Astrocyte (in vitro differentiated cells and primary cell): ENCODE data around the gene LCE2C. TPM values are rescaled to one million over a fixed set of nuclear protein-coding genes. Genes with fewer than 3 reads are reported as not detected.

Experiments used
- DNase-seq: peaks from one replicate; pipeline ENCODE4 v3.0.0-alpha.2; 2010; ENCODE audit warnings: low read depth
- FAIRE-seq: peaks from 2 replicates; lab custom pipeline; 2011; peaks lifted over from hg19 to GRCh38; lab: Jason Lieb, UNC
- H2AFZ ChIP-seq: 2 replicates; pipeline ENCODE4 v1.6.0; 2012; ENCODE audit warnings: low read depth, low read length, inconsistent platforms
- H3K27ac ChIP-seq: 2 replicates; pipeline ENCODE4 v1.5.1; 2011; ENCODE audit warnings: low read depth, low read length, inconsistent platforms
- H3K27me3 ChIP-seq: 2 replicates; pipeline ENCODE4 v1.6.0; 2011; ENCODE audit warnings: low read length, inconsistent platforms; ENCODE audit not compliant: insufficient read depth
- H3K36me3 ChIP-seq: 2 replicates; pipeline ENCODE4 v1.5.1; 2011; ENCODE audit warnings: low read length, inconsistent platforms; ENCODE audit not compliant: insufficient read depth
- H3K4me1 ChIP-seq: 2 replicates; pipeline ENCODE4 v1.5.1; 2011; ENCODE audit warnings: low read length, inconsistent platforms; ENCODE audit not compliant: insufficient read depth
- H3K4me2 ChIP-seq: 2 replicates; pipeline ENCODE4 v1.6.0; 2012; ENCODE audit warnings: low read length, inconsistent platforms
- H3K4me3 ChIP-seq: 2 replicates; pipeline ENCODE4 v1.5.1; 2011; ENCODE audit warnings: low read depth, mild to moderate bottlenecking, low read length, inconsistent platforms; ENCODE audit not compliant: insufficient read depth
- H3K79me2 ChIP-seq: 2 replicates; pipeline ENCODE4 v1.6.0; 2012; ENCODE audit warnings: mild to moderate bottlenecking, low read length, inconsistent platforms; ENCODE audit not compliant: insufficient read depth
- H3K9ac ChIP-seq: 2 replicates; pipeline ENCODE4 v1.6.0; 2012; ENCODE audit warnings: mild to moderate bottlenecking, low read length, inconsistent platforms
- H3K9me3 ChIP-seq: 2 replicates; pipeline ENCODE4 v1.5.1; 2012; ENCODE audit warnings: low read depth, mild to moderate bottlenecking, low read length, inconsistent platforms; ENCODE audit not compliant: insufficient read depth
- H4K20me1 ChIP-seq: 2 replicates; pipeline ENCODE4 v1.6.0; 2012; ENCODE audit warnings: low read length, inconsistent platforms; ENCODE audit not compliant: insufficient read depth
- H3K27ac Mint-ChIP-seq: one replicate; pipeline ENCODE4 v1.8.0; 2021; ENCODE audit warnings: mild to moderate bottlenecking, mixed read lengths; ENCODE audit not compliant: unreplicated experiment
- H3K27me3 Mint-ChIP-seq: one replicate; pipeline ENCODE4 v1.8.0; 2021; ENCODE audit warnings: low read depth, mixed read lengths; ENCODE audit not compliant: unreplicated experiment
- H3K36me3 Mint-ChIP-seq: one replicate; pipeline ENCODE4 v1.8.0; 2021; ENCODE audit warnings: low read depth, mixed read lengths; ENCODE audit not compliant: unreplicated experiment
- H3K4me1 Mint-ChIP-seq: one replicate; pipeline ENCODE4 v1.8.0; 2021; ENCODE audit warnings: low read depth, mixed read lengths; ENCODE audit not compliant: unreplicated experiment
- H3K4me3 Mint-ChIP-seq: one replicate; pipeline ENCODE4 v1.8.0; 2021; ENCODE audit warnings: mild to moderate bottlenecking, moderate library complexity, mixed read lengths; ENCODE audit not compliant: unreplicated experiment
- H3K9me3 Mint-ChIP-seq: one replicate; pipeline ENCODE4 v1.8.0; 2021; ENCODE audit warnings: mild to moderate bottlenecking, mixed read lengths; ENCODE audit not compliant: unreplicated experiment
- EZH2 ChIP-seq: IDR thresholded peaks from 2 replicates; pipeline ENCODE4 v1.6.1; 2012; ENCODE audit warnings: mild to moderate bottlenecking, low read length, inconsistent platforms; ENCODE audit not compliant: insufficient read depth
- total RNA-seq: library from RNA; stranded (reverse); gene quantifications from 2 replicates; pipeline ENCODE4 v1.2.1, GENCODE V29; 2021
- TF ChIP-seq, protein P1 (sequence below): IDR thresholded peaks from 2 replicates; pipeline ENCODE4 v1.5.1; 2011; ENCODE audit warnings: low read depth, mild to moderate bottlenecking, inconsistent platforms, low read length, moderate library complexity; ENCODE audit not compliant: insufficient read depth

The LCE2C gene
- total RNA-seq, 1 donor from 2014 or later = not detected

GRCh38 chr1:152667648-152668047, 7.4 kb upstream of the LCE2C start:
- Histone ChIP-seq H3K27ac (no peak overlapping the region), H2AFZ (no peak overlapping the region), H3K9me3 (no peaks in the 10 kb centered on the region), H3K36me3 (no peaks in the 10 kb centered on the region), H3K4me3 (no peak overlapping the region), H3K79me2 (no peaks in the 10 kb centered on the region), H4K20me1 (no peaks in the 10 kb centered on the region), H3K27me3 (no peaks in the 10 kb centered on the region), H3K4me2 (no peak overlapping the region), H3K4me1 (no peaks in the 10 kb centered on the region), H3K9ac (no peak overlapping the region)
- Mint-ChIP-seq H3K4me1 (no peaks in the 10 kb centered on the region), H3K27me3 (peaks cover 20% of the 10 kb centered on the region), H3K27ac (no peak overlapping the region), H3K4me3 (no peak overlapping the region), H3K36me3 (no peaks in the 10 kb centered on the region), H3K9me3 (peaks cover 2% of the 10 kb centered on the region)
- TF ChIP-seq, protein P1, sequence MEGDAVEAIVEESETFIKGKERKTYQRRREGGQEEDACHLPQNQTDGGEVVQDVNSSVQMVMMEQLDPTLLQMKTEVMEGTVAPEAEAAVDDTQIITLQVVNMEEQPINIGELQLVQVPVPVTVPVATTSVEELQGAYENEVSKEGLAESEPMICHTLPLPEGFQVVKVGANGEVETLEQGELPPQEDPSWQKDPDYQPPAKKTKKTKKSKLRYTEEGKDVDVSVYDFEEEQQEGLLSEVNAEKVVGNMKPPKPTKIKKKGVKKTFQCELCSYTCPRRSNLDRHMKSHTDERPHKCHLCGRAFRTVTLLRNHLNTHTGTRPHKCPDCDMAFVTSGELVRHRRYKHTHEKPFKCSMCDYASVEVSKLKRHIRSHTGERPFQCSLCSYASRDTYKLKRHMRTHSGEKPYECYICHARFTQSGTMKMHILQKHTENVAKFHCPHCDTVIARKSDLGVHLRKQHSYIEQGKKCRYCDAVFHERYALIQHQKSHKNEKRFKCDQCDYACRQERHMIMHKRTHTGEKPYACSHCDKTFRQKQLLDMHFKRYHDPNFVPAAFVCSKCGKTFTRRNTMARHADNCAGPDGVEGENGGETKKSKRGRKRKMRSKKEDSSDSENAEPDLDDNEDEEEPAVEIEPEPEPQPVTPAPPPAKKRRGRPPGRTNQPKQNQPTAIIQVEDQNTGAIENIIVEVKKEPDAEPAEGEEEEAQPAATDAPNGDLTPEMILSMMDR = no peak
- no peak for TF ChIP-seq EZH2
- DNase-seq (no peak), FAIRE-seq (no peak)

- no peaks in the 10 kb centered on the region for H3K27me3 ChIP-seq
- Mint-ChIP-seq H3K4me3 (no peak overlapping the region), H3K27me3 (peaks cover 14% of the 10 kb centered on the region), H3K4me1 (no peaks in the 10 kb centered on the region), H3K36me3 (no peaks in the 10 kb centered on the region), H3K27ac (no peak overlapping the region), H3K9me3 (no peaks in the 10 kb centered on the region)
- DNase-seq (no peak), FAIRE-seq (no peak)
- TF ChIP-seq EZH2 = no peak
- TF ChIP-seq, protein P1 = no peak
- no peaks in the 10 kb centered on the region for H3K9me3 ChIP-seq
- H2AFZ ChIP-seq = no peak overlapping the region
- H3K79me2 ChIP-seq = no peaks in the 10 kb centered on the region
- no peaks in the 10 kb centered on the region for H4K20me1 ChIP-seq
- no peaks in the 10 kb centered on the region for H3K4me1 ChIP-seq
- no peak overlapping the region for H3K4me2 ChIP-seq
- no peaks in the 10 kb centered on the region for H3K36me3 ChIP-seq
- H3K4me3 ChIP-seq = no peak overlapping the region
- no peak overlapping the region for H3K27ac ChIP-seq
- no peak overlapping the region for H3K9ac ChIP-seq
These were observed 2.1 kb upstream of the LCE2C start for GRCh38 chr1:152673016-152673415.

- Mint-ChIP-seq H3K4me3 (no peak overlapping the region), H3K9me3 (no peaks in the 10 kb centered on the region), H3K36me3 (no peaks in the 10 kb centered on the region), H3K27ac (no peak overlapping the region), H3K27me3 (peaks cover 18% of the 10 kb centered on the region), H3K4me1 (no peaks in the 10 kb centered on the region)
- H3K4me1 ChIP-seq = no peaks in the 10 kb centered on the region
- no peak overlapping the region for H3K4me3 ChIP-seq
- no peaks in the 10 kb centered on the region for H3K27me3 ChIP-seq
- no peaks in the 10 kb centered on the region for H3K36me3 ChIP-seq
- no peaks in the 10 kb centered on the region for H4K20me1 ChIP-seq
- no peak overlapping the region for H3K9ac ChIP-seq
- no peaks in the 10 kb centered on the region for H3K79me2 ChIP-seq
- no peaks in the 10 kb centered on the region for H3K9me3 ChIP-seq
- DNase-seq (no peak), FAIRE-seq (no peak)
- no peak overlapping the region for H3K27ac ChIP-seq
- H3K4me2 ChIP-seq = no peak overlapping the region
- no peak overlapping the region for H2AFZ ChIP-seq
- no peak for TF ChIP-seq EZH2
- TF ChIP-seq, protein P1 = no peak
These were observed 4.4 kb downstream of the LCE2C start for GRCh38 chr1:152679459-152679858.
